ENCODE measurements around the gene ATXN10.

DNA sequence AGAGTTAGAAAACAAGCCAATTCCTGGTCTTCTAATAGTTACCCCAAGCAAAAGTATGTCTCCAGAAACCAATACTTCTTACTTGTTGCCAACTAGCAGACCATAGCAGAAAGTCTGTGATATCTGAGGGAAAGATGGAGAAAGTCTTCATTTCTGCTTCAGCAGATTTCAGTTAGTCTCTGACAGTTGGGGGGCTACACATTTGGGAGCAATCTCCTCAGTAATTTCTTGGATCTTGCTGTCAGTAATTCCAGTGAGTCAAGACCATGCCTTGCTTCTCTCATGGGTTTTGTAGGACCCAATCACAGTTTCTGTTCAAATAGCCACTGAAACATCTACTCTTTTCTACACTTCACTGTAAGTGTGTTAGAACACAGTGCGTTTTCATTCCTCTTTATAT lies 118.8 kb downstream of the ATXN10 start:
- TF ChIP-seq, protein P1, sequence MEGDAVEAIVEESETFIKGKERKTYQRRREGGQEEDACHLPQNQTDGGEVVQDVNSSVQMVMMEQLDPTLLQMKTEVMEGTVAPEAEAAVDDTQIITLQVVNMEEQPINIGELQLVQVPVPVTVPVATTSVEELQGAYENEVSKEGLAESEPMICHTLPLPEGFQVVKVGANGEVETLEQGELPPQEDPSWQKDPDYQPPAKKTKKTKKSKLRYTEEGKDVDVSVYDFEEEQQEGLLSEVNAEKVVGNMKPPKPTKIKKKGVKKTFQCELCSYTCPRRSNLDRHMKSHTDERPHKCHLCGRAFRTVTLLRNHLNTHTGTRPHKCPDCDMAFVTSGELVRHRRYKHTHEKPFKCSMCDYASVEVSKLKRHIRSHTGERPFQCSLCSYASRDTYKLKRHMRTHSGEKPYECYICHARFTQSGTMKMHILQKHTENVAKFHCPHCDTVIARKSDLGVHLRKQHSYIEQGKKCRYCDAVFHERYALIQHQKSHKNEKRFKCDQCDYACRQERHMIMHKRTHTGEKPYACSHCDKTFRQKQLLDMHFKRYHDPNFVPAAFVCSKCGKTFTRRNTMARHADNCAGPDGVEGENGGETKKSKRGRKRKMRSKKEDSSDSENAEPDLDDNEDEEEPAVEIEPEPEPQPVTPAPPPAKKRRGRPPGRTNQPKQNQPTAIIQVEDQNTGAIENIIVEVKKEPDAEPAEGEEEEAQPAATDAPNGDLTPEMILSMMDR (IDR thresholded peaks at IDR 0.05): no peak
- no peak for TF ChIP-seq POLR2A (IDR thresholded peaks at IDR 0.05)
